MM.1S (cell line): ENCODE data around the gene TGM3.

Source experiments
- DNase-seq: peaks from one replicate; pipeline ENCODE4 v3.0.0-alpha.2; 2015
- H2AFZ ChIP-seq: fragments of 300-600 bp; sonication (generic); 2 replicates; pipeline ENCODE4 v1.6.0; 2016; ENCODE audit warnings: antibody characterized with exemption, low read length
- H3F3A ChIP-seq: fragments of 300-600 bp; sonication (generic); 2 replicates; pipeline ENCODE4 v1.6.1; 2016; ENCODE audit warnings: mild to moderate bottlenecking, antibody characterized with exemption, low read length, moderate library complexity, mixed read lengths; ENCODE audit not compliant: insufficient read depth
- H3K27ac ChIP-seq: fragments of 300-600 bp; sonication (generic); 2 replicates; pipeline ENCODE4 v1.5.1; 2016; ENCODE audit warnings: mild to moderate bottlenecking, low read length
- H3K27me3 ChIP-seq: fragments of 300-600 bp; sonication (generic); replicated peaks from 2 replicates; pipeline ENCODE4 v1.6.0; 2016; ENCODE audit warnings: low read length; ENCODE audit not compliant: insufficient read depth
- H3K36me3 ChIP-seq: fragments of 300-600 bp; sonication (generic); replicated peaks from 2 replicates; pipeline ENCODE4 v1.6.1; 2016; ENCODE audit warnings: mild to moderate bottlenecking, low read length, mixed read lengths; ENCODE audit not compliant: insufficient read depth
- H3K4me1 ChIP-seq: fragments of 300-600 bp; sonication (generic); 2 replicates; pipeline ENCODE4 v1.6.1; 2016; ENCODE audit warnings: low read length, mixed read lengths
- H3K4me2 ChIP-seq: fragments of 300-600 bp; sonication (generic); 2 replicates; pipeline ENCODE4 v1.6.0; 2016; ENCODE audit warnings: low read depth, low read length
- H3K4me3 ChIP-seq: fragments of 300-600 bp; sonication (generic); 2 replicates; pipeline ENCODE4 v1.5.1; 2016; ENCODE audit warnings: low read length, mixed read lengths
- H3K79me2 ChIP-seq: fragments of 300-600 bp; sonication (generic); 2 replicates; pipeline ENCODE4 v1.6.1; 2016; ENCODE audit warnings: mixed run types, low read length, mixed read lengths
- H3K9ac ChIP-seq: fragments of 300-600 bp; sonication (generic); 2 replicates; pipeline ENCODE4 v1.6.1; 2016; ENCODE audit warnings: low read length, mixed read lengths
- H3K9me2 ChIP-seq: fragments of 300-600 bp; sonication (generic); replicated peaks from 2 replicates; pipeline ENCODE4 v1.6.1; 2016; ENCODE audit warnings: mild to moderate bottlenecking, low read length, mixed read lengths; ENCODE audit not compliant: insufficient read depth
- H3K9me3 ChIP-seq: fragments of 300-600 bp; sonication (generic); replicated peaks from 2 replicates; pipeline ENCODE4 v1.6.1; 2016; ENCODE audit warnings: mild to moderate bottlenecking, low read length, mixed read lengths; ENCODE audit not compliant: insufficient read depth
- H4K20me1 ChIP-seq: fragments of 300-600 bp; sonication (generic); 2 replicates; pipeline ENCODE4 v1.6.1; 2016; ENCODE audit warnings: mild to moderate bottlenecking, low read length, moderate library complexity, mixed read lengths; ENCODE audit not compliant: insufficient read depth
- EZH2 ChIP-seq: fragments of 300-600 bp; sonication (generic); optimal IDR thresholded peaks from 2 replicates; pipeline ENCODE3; 2017; ENCODE audit warnings: low read depth, mild to moderate bottlenecking, antibody characterized with exemption, low read length, mixed read lengths
- EZH2phosphoT487 ChIP-seq: fragments of 300-600 bp; sonication (generic); IDR thresholded peaks from 2 replicates; pipeline ENCODE4 v1.6.1; 2018; ENCODE audit warnings: antibody characterized with exemption, low read length
- TF ChIP-seq, protein P1 (sequence below): fragments of 300-600 bp; sonication (generic); IDR thresholded peaks from 2 replicates; pipeline ENCODE4 v1.5.1; 2016; ENCODE audit warnings: antibody characterized with exemption, low read length, mixed read lengths

Gene TGM3

DNA sequence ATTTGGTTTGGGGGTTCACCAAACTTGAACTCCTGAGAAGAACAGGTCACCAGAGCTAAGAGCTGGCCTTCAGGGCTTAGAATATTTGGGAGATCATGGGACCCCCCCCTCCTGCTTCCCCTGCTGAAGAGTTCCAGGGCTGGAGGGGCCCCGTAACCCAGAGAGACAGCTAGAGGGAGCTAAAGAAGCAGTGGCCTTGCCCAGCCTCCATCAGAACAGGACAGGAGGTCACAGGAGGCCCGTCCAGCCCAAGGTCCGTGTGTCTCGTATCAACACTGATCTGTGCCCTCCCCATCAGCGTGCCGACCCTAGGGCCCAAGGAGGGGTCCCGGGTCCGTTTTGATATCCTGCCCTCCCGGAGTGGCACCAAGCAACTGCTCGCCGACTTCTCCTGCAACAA, 44.3 kb downstream of the TGM3 start:
- H3K9me3 ChIP-seq: no peaks in the 10 kb centered on the region
- no peaks in the 10 kb centered on the region for H3K79me2 ChIP-seq
- H3K4me2 ChIP-seq: no peak overlapping the region

DNA sequence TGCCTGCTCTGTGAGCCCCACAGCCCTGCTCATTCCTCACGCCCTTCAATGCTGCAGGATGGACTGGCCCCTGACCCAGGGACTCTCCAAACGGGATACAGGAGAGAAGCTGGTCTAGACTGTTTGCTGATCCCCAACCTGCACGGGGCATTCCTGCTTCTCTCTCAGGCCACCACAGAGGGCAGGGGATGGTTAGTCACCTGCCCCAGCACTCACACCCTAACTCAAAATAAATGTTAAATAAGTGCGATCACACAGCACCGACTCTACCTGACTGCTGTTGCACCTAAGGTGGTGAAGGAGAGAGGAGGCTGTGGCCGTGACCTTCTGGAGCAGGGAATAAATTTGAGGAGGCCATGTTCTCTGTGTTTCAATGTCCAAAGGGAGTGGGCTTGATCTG, 45.0 kb downstream of the TGM3 start:
- no peaks in the 10 kb centered on the region for H3K27me3 ChIP-seq
- no peak overlapping the region for H3K4me2 ChIP-seq
- H3K79me2 ChIP-seq: no peaks in the 10 kb centered on the region
- TF ChIP-seq EZH2: no peak
- TF ChIP-seq, protein P1, sequence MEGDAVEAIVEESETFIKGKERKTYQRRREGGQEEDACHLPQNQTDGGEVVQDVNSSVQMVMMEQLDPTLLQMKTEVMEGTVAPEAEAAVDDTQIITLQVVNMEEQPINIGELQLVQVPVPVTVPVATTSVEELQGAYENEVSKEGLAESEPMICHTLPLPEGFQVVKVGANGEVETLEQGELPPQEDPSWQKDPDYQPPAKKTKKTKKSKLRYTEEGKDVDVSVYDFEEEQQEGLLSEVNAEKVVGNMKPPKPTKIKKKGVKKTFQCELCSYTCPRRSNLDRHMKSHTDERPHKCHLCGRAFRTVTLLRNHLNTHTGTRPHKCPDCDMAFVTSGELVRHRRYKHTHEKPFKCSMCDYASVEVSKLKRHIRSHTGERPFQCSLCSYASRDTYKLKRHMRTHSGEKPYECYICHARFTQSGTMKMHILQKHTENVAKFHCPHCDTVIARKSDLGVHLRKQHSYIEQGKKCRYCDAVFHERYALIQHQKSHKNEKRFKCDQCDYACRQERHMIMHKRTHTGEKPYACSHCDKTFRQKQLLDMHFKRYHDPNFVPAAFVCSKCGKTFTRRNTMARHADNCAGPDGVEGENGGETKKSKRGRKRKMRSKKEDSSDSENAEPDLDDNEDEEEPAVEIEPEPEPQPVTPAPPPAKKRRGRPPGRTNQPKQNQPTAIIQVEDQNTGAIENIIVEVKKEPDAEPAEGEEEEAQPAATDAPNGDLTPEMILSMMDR: no peak
- TF ChIP-seq EZH2phosphoT487: no peak
- H3F3A ChIP-seq: no peaks in the 10 kb centered on the region
- no peaks in the 10 kb centered on the region for H3K36me3 ChIP-seq
- no peaks in the 10 kb centered on the region for H4K20me1 ChIP-seq
- no peak overlapping the region for H3K27ac ChIP-seq
- no peak overlapping the region for H3K4me3 ChIP-seq
- H3K4me1 ChIP-seq: no peaks in the 10 kb centered on the region
- DNase-seq: no peak
- no peaks in the 10 kb centered on the region for H3K9me2 ChIP-seq
- no peak overlapping the region for H3K9ac ChIP-seq
- H3K9me3 ChIP-seq: no peaks in the 10 kb centered on the region
- H2AFZ ChIP-seq: no peak overlapping the region

More for the DNA sequence above, 44.3 kb downstream of the TGM3 start:
- H3K27ac ChIP-seq: no peak overlapping the region
- no peaks in the 10 kb centered on the region for H3K36me3 ChIP-seq
- no peak overlapping the region for H3K4me3 ChIP-seq
- no peaks in the 10 kb centered on the region for H3K9me2 ChIP-seq
- H3K9ac ChIP-seq: no peak overlapping the region
- no peak overlapping the region for H2AFZ ChIP-seq
- no peaks in the 10 kb centered on the region for H3K4me1 ChIP-seq
- no peak for TF ChIP-seq EZH2
- TF ChIP-seq EZH2phosphoT487: no peak
- TF ChIP-seq, protein P1: no peak
- no peaks in the 10 kb centered on the region for H4K20me1 ChIP-seq
- no peak for DNase-seq
- no peaks in the 10 kb centered on the region for H3F3A ChIP-seq
- H3K27me3 ChIP-seq: no peaks in the 10 kb centered on the region

DNA sequence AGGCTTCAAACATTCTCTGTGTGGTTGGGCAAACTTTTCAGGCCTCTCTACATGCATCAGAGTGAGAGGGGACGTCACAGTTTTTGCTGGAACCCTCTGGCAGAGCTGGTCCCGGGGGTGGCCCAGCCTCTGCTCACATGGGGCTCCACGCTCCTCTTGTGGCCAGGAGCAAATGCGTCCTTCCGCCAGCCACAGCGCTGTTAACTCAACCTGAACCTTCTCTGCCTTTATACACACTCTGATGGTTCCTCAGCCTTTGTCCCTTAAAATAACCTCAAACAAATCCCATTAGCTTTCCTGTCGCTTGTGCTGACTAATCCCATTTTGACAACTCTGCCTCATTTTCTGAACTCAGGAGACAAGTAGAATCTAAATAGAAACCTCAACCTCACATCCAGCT, 45.5 kb downstream of the TGM3 start:
- Histone ChIP-seq H3K9ac (no peak overlapping the region), H3K4me1 (no peaks in the 10 kb centered on the region), H3K79me2 (no peaks in the 10 kb centered on the region)

More for the DNA sequence above, 45.5 kb downstream of the TGM3 start:
- Histone ChIP-seq H3K27ac (no peak overlapping the region), H3K9me3 (no peaks in the 10 kb centered on the region), H4K20me1 (no peaks in the 10 kb centered on the region), H3K9me2 (no peaks in the 10 kb centered on the region), H3K4me3 (no peak overlapping the region), H3K27me3 (no peaks in the 10 kb centered on the region), H3K36me3 (no peaks in the 10 kb centered on the region), H3F3A (no peaks in the 10 kb centered on the region; the same call in 1 of the 2 replicates), H3K4me2 (no peak overlapping the region), H2AFZ (no peak overlapping the region)
- DNase-seq: no peak
- TF ChIP-seq EZH2 (no peak), EZH2phosphoT487 (no peak)
- TF ChIP-seq, protein P1: no peak
